SH-SY5Y (cell line): Measurements from ENCODE around the gene SLC66A3.

Experiments used
- GATA2 ChIP-seq: IDR thresholded peaks from 2 replicates; pipeline ENCODE4 v1.6.1; 2011; ENCODE audit warnings: mild to moderate bottlenecking, low read depth, low read length
- GATA3 ChIP-seq: IDR thresholded peaks from 2 replicates; pipeline ENCODE4 v1.6.1; 2011; ENCODE audit warnings: low read depth, mild to moderate bottlenecking, low read length, moderate library complexity

DNA sequence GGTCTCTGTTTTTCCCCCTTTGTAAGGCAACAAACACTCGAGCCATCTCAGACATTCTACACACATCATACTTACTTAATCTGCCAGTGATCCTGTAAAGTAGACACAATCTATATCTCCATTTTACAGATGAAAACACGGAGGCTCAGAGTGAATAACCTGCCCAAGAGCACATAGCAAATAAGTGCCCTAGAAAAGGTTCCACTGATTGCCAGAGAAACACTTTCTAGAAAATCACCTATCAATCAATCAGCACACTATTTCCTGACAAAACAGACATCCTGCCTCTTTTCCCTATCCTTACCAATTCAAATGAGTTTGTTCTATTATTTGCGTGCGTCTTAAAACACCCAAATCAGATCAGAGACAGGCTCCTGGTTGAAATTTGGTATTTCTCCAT lies 23.9 kb downstream of the SLC66A3 start:
- TF ChIP-seq GATA2 (no peak), GATA3 (no peak)
